Stimulated activated CD8-positive, alpha-beta memory T cell treated with anti-CD3 and anti-CD28 coated beads, Interleukin-15, amount 100 ng/mL, for 4 hours (primary cell): ENCODE measurements around the gene PTPRCAP.
A peak's percentile ranks its signal among the peaks of the same experiment; 100 is the strongest.
"Not testable (repeated sequence)": the region's sequence is repeated elsewhere in the genome, so short reads cannot be mapped to it uniquely, and the experiment has no call there.

Experiments used
- DNase-seq, 2 donors: peaks; one replicate each; pipeline ENCODE4 v3.0.0-alpha.2; 2020; ENCODE audit warnings: low read depth in 2 of 2

PTPRCAP gene

DNA sequence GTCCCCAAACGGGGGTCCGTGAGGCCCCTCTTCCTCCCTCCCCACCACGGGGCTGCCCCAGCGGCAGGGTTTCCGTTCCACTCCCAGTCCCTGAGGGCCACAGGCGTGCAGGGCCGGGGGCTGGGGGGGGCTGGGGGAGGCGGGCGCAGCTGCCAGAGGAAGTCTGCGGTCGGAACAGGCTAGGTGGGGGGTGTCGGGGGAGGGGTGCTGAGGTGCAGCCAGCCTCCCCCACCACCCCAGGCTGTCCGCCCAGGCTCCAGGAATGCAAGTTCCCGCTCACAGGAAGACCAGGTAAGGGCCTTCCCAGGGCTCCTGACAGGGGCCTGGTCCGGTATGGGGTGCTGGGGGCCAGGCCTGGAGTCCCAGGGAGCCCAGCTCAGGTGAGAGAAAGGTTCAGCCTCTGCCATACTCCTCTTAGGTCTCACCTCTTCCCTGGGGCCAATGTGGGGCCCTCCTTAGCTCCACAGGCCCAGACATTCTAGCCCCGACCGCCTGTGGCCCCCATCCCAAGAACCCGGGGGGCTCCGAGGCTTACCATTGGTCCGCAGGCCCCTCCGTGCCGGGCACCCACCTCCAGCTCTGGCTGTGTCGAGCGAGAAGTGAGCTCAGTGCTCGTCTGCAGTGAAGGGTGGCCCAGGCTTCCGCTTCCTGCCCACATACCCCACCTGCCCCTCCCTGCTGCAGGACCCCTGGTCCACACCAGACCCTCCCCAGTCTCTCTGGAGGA, at the start of gene PTPRCAP:
TSS of gene PTPRCAP (minus strand) at position 601 of the 727 bp plus-strand sequence. CDS start at position 538, 63 bp downstream.
- DNase-seq = peak; percentile 57 to 60

GRCh38 chr11:67486481-67487195, 49.2 kb upstream of the PTPRCAP start:
- no peak for DNase-seq

DNA sequence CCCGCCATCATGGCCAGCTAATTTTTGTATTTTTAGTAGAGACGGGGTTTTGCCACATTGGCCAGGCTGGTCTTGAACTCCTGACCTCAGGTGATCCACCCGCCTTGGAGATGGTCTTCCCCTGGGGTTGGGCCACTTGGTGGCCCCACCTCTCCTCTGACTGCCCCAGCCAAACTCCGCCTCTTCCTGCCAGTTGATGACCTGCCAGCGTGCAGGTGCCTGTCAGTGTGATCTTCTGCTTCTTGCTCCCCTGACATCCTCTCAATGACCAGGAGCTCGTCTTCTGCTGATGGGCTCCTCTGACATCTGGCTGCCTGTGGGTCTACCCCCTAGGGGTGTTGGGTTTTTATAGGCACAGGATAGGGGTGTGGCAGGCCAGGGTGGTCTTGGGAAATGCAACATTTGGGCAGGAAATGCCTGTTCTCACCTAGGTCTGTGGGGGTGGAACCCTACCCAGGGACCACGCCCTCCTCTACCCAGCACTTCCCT, 48.4 kb upstream of the PTPRCAP start:
- DNase-seq = not testable (repeated sequence)

GRCh38 chr11:67484847-67485311, 47.4 kb upstream of the PTPRCAP start:
- no peak for DNase-seq

DNA sequence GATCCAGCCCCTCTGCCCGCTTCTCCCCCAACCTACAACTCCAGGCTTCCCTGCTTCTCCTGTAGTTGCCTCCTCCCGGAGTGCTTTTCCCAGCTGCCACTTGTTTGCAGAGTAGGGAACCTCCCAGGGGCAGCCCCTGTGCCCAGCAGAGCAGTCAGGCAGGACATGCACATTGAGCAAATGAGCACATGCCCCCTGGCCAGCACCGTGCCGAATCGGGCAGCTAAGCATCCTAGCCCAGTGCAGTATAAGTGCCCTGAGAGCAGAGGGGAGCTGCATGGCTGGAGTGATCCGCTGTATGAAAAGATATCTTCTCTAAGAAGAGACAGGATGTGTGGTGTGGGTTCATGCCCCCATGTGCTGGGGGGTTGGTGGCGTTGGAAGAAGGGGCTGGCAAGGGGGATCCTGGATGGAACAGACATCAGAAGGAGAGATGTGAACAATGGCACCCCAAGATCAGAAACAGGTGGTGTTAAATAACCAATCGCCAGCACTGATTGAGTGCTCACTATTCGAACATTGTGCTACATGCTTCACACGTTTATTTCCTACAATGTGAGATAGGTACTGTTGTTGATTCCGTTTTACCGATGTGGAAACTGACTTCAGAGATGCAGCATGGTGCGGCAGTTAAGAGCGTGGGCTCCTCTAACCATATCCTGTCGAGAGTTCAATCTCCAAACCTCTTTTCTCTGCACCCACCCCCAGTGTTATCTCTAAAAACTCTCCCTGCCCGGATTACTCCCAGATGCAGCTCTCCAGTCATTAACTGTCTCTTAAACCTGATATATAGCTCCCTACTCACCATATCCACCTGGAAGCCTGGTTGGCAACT, 46.6 kb upstream of the PTPRCAP start:
- no peak for DNase-seq

DNA sequence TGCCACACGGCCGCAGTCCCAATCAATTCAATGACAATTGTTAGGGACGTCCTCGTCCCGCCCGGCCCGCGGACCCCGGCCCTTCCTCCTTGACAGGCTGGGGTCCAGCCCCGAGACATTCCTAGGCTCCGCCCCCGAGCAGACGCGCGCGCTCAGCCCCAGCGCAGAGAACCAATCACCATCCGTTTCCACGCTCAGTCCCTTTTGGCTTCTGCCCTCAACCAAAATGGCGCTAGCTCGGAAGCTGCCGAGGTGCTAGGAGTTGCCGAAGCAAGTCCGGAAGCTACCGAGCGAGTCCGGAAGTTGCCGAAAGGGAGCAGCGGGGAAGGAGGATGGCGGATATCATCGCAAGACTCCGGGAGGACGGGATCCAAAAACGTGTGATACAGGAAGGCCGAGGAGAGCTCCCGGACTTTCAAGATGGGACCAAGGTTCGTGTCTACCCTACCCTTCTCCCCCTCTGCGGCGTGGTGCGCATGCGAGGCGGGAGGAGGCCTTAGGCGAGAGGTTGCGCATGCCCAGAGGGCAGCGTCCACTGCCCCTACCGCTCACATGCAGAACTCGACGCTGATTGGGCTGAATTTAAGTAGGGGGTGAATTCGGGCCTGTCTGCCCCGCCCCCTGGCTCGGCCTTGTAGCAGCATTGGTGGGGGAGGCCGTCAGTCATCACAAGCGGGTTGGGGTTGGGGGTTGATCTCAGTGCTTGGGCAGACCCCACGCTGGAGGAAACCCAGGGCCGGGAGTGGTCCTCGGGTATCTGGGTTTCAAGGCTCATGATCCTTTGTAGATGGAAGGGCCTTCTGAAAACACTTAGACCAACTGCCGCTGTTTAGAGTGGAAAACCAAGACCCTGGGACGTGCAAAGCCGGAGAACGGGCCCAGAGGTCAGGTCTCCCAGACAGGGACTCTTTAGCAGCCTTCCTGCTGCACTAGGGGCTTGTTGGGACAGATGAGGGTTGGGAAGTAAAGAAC, 45.6 kb upstream of the PTPRCAP start, which contains the start of gene AIP:
TSS of gene AIP (plus strand) at position 200 of the 972 bp plus-strand sequence. CDS start at position 333, 133 bp downstream.
- DNase-seq = peak; percentile 89 to 94

- DNase-seq = no peak
Measured at GRCh38 chr11:67482275-67482826, 44.9 kb upstream of the PTPRCAP start.

DNA sequence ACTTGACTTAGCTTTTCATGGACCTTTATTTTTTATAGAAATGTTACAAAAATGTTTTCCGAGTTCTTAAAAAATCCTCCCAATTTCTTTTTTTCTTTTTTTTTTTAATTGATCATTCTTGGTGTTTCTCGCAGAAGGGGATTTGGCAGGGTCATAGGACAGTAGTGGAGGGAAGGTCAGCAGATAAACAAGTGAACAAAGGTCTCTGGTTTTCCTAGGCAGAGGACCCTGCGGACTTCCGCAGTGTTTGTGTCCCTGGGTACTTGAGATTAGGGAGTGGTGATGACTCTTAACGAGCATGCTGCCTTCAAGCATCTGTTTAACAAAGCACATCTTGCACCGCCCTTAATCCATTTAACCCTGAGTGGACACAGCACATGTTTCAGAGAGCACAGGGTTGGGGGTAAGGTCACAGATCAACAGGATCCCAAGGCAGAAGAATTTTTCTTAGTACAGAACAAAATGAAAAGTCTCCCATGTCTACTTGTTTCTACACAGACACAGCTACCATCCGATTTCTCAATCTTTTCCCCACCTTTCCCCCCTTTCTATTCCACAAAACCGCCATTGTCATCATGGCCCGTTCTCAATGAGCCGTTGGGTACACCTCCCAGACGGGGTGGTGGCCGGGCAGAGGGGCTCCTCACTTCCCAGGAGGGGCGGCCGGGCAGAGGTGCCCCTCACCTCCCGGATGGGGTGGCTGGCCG, 40.0 kb upstream of the PTPRCAP start:
- DNase-seq = not testable (repeated sequence)

DNA sequence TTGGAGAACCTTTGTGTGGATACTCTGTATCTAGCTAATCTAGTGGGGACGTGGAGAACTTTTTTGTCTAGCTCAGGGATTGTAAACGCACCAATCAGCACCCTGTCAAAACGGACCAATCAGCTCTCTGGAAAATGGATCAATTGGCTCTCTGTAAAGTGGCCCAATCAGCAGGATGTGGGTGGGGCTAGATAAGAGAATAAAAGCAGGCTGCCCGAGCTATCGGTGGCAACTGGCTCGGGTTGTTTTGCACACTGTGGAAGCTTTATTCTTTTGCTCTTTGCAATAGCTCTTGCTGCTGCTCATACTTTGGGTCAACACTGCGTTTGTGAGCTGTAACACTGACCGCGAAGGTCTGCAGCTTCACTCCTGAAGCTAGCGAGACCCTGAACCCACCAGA, 39.2 kb upstream of the PTPRCAP start:
- not testable (repeated sequence) for DNase-seq

DNA sequence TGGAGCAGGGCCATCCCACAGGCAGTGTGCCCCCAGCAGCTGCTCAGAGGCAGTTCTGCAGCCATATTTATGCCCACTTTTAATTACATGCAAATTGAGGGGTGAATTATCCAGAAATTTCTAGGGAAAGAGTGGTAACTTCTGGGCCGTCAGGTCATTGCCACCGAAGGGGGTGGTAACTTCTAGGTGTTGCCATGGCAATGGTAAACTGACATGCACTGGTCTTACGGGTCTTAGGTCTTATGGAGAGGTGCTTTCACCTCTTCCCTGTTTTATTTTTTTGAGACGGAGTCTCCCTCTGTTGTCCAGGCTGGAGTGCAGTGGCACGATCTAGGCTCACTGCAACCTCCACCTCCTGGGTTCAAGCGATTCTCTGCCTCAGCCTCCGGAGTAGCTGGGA, 35.4 kb upstream of the PTPRCAP start:
- no peak for DNase-seq

DNA sequence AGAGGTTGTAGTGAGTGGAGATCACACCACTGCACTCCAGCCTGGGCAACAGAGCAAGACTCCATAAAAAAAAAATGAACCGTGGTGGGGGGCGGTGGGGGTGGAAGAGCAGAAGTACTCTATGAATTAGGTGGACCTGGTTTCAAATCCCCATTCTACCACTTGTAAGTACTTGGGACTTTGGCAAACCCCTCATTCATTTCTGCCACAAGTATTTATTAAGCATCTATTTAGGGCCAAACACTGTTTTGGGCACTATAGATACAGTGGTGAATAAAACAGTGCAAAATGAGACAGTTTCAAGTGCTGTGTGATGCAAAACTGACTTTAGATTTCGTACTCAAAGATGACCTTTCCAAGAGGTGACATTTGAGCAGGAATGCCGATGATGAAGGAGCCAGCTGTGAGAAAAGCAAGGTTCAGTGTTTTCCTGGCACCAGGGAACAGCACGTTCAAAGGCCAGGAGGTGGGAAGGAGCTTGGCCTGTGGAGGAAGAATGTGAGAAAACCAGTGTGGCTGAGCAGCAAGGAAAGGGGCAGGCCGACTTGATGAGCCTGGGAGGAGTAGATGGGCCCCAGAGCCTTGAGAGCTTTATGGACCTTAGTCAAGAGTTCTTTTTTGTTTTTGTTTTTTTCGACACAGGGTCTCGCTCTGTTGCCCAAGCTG, 33.0 kb upstream of the PTPRCAP start:
- no peak for DNase-seq

GRCh38 chr11:67469508-67469811, 32.0 kb upstream of the PTPRCAP start:
- no peak for DNase-seq

DNA sequence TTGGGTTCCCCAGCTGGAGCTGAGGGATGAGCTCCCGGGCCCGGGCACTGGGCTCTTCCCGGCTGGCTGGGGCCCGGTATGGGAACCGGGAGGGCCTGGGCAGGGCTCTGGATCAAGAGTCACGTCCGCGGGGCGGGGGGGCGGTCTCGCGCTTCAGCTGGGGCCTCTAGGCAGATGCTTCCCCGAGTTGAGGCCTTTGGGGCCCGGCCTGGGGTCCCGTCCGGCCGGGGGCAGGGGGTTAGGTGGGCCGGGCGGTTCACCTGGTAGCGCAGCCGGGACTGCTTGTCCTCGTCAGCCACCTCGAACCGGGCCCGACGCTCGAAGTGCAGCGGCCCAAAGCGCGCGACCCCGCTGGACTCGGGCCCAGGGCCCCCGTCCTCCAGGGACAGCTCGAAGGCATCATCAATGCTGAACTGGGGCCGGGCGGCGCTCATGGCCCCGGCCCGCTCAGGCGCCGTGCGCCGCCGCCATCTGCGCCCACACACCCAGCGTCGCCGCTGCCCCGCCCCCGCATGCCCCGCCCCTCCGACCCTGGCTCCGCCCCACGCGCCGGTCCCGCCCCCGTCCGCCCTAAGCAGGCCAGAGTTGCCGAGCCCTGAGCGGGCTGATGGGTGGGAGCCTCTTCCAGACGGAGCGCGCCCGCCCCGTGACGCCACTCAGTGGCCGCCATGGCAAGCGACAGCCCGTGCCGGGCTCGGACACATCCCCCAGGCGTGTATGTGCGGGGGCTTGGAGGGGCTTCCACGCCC, 31.5 kb upstream of the PTPRCAP start, which contains the start of gene TMEM134:
TSS of gene TMEM134 (minus strand) at position 493 of the 749 bp plus-strand sequence. CDS start at position 434, 59 bp downstream.
- peak; percentile 80 to 84 for DNase-seq

GRCh38 chr11:67468456-67468758, 30.9 kb upstream of the PTPRCAP start:
- no peak for DNase-seq

- DNase-seq = no peak
Measured at GRCh38 chr11:67468056-67468455, 30.6 kb upstream of the PTPRCAP start.

DNA sequence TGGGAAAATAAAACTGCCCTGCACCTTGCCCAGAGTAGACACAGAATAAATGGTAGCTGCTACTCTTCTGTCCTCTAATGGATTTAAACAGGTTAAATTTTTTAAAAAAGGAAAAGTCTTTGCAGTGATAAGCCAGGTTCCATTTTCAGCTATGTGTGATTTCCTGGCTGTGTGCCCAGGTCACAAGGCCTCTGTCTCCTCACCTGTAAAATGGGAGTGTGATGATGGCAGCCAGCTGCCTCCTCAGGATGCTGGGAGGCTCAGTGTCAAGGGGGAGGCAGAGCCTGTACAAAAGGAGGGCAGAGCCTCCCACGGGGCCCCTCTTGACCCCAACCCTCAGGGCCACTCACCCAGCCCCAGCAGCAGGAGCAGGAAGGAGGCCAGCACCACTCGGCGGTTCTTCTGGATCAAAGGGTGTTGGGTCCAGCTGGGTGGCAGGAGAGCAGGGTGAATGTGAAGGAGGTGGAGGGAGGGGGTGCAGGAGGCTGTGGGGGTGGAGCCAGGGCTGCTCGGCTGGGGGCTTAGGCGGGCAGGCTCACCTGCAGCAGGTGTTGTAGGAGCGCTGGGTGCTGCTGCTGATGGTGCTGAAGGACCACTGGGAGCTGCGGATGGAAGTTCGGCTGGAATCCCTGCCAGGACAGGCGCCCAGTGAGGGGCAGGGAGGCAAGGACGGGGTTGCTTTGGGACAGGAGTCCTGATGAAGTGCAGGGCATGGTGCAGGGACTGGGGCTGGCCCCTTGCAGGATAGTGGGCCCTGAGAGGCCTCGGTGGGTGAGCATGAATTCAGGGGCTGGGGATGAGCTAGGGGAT, 29.7 kb upstream of the PTPRCAP start:
- DNase-seq = no peak

GRCh38 chr11:67466367-67466766, 28.9 kb upstream of the PTPRCAP start:
- DNase-seq = no peak

GRCh38 chr11:67465530-67465929, 28.0 kb upstream of the PTPRCAP start:
- DNase-seq = not testable (repeated sequence)
